Measurements from ENCODE around the gene SBK1. TPM values are rescaled to one million over a fixed set of nuclear protein-coding genes. Genes with fewer than 3 reads are reported as not detected.
"Not testable (repeated sequence)": the region's sequence is repeated elsewhere in the genome, so short reads cannot be mapped to it uniquely, and the experiment has no call there.

Gene SBK1
- total RNA-seq, result 8.7 TPM

DNA sequence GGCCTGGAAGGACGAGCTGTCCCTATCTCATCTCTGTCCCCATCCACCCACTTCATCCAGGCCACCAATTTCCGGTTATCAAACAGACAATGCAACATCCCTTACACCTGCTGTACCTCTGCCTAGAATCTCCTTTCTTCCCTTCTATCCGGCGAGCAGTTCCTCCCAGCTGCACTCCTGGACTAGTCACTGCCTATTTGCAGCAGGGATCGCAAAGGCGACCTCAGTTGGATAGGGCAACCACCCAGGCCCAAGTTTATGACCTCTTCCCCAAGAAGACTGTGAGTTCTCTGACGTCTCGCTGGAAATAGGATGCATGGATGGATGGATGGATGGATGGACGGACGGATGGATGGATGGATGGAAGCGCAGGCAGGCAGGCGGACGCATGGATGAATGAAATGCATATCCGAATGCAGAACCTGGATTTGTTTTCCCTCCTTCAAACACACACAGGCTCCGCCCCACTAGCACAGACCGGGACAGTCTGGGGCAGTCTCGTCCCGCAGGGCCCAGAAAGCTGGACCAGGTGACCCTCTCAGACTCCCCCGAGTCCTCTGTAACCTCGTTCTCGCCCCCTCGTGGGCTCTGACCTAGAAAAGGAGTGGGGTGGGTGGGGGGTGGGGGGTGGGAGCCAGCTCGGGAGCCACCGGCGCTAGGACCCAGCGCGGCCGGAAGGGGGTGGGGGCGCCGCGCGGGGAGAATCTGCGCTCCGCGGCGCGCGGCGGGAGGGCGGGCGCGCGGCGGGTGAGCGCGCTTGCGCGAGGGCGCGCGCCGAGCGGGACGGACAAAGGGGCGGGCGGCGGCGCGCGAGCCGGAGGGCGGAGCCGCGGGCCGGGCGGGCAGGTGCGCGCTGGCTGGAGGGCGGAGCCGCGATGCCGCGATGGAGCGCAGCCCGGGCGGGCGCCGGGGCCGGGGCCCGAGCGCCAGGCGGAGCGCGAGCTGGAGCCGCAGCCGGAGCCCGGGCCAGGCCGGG, at the start of gene SBK1:
Gene SBK1 (plus strand): TSS at position 875 of the 976 bp plus-strand sequence. CDS start 24,867 bp downstream, outside the sequence.
- peak; percentile 90 for DNase-seq

- not testable (repeated sequence) for DNase-seq
Measured at GRCh38 chr16:28249483-28249882, 42.8 kb upstream of the SBK1 start.

GRCh38 chr16:28250999-28251398, 41.3 kb upstream of the SBK1 start:
- no peak for DNase-seq

DNA sequence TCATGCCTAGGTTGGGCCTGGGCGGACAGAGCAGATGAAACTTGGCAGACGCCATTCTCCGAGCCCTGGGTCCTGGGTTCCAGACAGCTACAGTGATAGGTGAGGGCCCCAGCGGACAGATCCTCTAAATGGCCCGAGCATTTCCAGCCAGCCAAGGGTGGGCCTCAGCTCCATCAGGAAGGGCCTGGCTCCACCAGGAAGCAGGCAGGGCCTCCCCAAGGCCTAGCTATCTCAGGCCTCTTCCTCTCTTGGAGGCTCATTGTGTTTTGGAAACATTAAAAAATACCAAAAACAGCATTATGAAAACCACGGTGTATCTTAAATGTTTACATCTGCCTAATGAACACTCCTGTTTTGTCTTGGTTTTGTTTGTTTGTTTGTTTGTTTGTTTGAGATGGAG, 38.2 kb upstream of the SBK1 start:
- no peak for DNase-seq

- DNase-seq, result no peak
Measured at GRCh38 chr16:28255838-28256237, 36.5 kb upstream of the SBK1 start.

- DNase-seq, result no peak
Measured at GRCh38 chr16:28257256-28257655, 35.1 kb upstream of the SBK1 start.

- DNase-seq, result peak; percentile 71
Measured at GRCh38 chr16:28258567-28258966, 33.8 kb upstream of the SBK1 start.

DNA sequence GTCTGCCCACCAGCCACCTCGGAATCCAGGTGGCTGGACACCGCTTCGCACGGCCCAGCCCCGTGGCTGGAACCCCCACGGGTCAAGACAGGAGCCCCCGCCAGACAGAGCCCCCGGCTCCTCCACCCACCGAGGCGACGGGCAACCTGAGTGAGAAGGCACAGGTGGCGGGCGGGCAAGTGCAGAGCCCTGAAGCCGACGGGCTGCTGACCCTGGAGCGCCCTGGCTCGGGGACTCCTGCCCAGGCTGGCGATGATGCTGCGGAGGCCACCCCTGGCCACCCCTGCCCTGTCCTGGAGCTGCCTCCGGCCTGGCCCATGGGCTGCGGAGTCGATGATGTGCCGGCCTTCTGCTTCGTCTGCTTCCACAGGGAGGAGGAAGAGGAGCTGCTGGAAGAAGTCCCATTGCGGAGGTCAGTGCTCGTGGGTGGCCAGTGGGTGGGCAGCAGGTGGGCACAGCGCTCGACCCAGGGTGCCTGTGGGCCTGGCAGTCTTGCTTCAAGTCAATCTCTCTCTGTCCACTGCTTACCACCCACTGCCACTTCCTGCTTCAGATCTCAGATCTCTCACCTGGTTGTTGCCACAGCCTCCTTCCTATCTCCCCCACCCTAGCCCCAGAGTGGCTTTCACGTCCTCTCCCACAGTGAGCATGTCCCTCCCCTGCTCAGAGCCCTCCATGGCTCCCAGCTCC, 33.1 kb upstream of the SBK1 start:
- no peak for DNase-seq

- DNase-seq, result no peak
Measured at GRCh38 chr16:28259781-28260150, 32.6 kb upstream of the SBK1 start.

- no peak for DNase-seq
Measured at GRCh38 chr16:28260193-28260592, 32.1 kb upstream of the SBK1 start.

DNA sequence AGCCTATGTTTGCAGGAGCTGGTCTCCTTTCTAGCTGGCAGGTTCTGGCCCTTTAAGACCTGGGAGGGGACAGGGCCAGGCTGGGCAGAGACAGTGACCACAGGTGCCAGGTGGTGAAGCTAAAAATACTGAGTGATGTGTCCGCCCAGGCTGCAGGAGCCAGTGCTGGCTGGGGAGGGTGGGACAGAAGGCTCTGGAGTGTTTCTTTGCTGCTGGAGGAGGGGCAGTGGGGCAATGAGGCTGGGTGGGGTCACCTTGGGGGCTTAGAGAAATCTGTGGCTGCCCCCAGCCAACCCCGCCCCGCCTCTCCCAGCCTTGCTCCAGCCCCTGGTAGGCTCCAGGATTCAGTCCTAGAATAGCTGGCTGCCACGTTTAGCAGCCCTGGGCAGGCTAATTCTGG, 30.4 kb upstream of the SBK1 start:
- DNase-seq, result peak; percentile 75

DNA sequence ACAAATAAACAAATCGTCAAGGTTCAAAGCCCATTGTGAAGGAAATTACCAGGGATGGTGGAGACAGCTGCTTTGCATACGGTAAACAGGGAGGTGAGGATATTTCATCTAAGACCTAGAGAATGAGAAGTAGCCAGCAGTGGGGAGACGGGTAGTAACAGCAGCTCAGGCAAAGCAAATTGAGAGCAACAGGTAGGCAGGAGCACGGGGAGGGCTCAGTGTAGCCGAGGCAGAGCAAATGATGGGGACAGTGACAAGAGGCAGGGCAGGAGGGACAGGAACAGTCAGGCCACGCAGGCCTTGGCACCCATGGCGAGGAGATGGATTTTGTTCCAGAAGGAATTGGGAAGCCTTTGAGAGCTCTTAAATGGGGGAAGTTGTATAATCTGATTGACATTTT, 29.0 kb upstream of the SBK1 start:
- DNase-seq, result no peak

DNA sequence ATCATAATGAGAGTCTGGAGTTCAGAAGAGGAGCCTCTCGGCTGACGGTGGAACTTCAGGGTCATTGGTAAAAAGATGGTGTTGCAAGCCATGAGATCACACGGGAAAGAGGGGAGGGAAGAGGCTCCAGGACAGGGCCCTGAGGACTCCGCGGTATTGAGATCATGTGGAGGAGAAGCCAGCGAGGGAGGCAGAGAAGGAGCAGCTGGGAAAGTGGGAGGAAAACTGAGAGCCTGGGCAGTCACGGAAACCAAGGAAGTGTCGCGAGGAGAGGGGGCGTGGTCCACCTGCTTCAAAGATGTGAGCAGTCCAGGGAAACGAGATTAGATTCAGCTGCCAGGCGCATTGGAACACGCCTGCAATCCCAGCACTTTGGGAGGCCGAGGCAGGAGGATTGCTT, 27.7 kb upstream of the SBK1 start:
- no peak for DNase-seq

DNA sequence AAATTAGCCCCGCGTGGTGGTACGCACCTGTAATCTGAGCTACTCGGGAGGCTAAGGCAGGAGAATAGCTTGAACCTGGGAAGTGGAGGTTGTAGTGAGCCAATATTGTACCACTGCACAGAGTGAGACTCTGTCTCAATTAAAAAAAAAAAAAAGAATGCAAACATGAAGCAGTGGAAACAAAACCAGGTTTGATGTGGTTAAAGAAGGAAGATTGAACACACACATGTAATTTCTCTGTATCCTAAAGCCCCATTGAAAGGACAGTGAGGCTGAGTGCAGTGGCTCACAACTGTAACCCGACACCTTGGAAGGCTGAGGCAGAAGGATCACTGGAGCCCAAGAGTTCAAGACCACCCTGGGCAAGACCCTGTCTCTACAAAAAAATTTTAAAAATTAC, 26.5 kb upstream of the SBK1 start:
- DNase-seq, result no peak

DNA sequence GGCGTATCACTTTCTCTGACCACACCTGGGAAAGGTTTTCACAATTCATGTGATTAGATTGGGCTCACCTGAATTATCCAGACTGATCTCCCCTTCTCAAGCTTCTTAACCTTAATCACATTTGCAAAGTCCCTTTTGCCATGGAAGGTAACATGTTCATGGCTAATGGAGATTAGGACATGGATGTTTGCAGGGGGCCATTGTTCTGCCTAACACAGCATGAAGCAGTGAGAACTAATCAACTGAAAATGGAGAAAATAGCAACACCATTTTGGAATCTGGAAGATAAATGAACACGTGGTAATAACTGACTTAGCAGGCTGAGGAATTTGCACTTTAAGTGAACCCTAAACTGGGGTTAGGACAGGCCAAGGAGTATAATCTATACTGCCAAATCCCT, 25.0 kb upstream of the SBK1 start:
- DNase-seq, result no peak

DNA sequence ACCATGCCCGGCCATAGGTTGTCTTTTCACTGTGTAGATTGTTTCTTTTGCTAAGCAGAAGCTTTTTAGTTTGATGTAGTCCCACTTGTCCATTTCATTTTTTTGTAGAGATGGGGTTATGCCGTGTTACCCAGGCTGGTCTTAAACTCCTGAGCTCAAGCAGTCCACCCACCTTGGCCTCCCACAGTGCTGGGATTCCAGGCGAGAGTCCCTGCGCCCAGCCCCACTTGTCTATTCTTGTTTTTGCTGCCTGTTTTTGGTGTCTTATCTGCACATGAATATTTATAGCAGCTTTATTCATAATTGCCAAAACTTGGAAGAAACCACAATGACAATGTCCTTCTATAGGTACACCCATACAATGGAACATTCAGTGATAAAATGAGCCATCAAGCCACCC, 18.8 kb upstream of the SBK1 start:
- DNase-seq, result no peak

DNA sequence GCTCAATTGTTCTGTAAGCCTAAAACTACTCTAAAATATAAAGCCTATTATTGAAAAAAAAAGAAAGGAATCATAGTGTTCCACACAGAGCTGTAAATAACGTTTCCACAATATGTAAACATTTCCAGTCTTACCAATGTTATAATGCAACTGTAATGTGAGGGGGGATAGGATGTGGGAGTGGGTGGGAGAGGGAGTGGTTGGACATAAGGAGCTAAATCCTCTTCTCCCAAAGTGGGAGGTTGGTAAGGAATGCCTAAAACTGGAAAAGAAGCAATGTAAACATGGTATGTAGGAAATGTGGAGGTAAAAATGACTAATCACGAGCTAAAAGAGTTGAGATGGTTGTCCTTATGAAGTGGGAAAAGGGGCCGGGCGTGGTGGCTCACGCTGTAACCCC, 17.6 kb upstream of the SBK1 start:
- no peak for DNase-seq

GRCh38 chr16:28276301-28276700, 16.0 kb upstream of the SBK1 start:
- no peak for DNase-seq

- peak; percentile 91 for DNase-seq
Measured at GRCh38 chr16:28277537-28278388, 14.6 kb upstream of the SBK1 start.

DNA sequence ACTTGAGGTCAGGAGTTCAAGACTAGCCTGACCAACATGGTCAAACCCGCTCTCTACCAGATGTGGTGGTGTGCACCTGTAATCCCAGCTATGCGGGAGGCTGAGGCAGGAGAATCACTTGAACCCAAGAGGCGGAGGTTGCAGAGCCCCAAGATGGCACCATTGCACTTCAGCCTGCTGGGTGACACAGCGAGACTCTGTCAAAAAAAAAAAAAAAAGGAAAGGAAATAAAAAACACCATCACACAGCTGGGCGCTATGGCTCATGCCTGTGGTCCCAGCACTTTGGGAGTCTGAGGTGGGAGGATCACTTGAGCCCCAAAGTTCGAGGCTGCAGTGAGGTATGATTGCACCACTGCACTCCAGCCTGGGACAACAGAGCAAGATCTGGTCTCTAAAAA, 13.3 kb upstream of the SBK1 start:
- no peak for DNase-seq

DNA sequence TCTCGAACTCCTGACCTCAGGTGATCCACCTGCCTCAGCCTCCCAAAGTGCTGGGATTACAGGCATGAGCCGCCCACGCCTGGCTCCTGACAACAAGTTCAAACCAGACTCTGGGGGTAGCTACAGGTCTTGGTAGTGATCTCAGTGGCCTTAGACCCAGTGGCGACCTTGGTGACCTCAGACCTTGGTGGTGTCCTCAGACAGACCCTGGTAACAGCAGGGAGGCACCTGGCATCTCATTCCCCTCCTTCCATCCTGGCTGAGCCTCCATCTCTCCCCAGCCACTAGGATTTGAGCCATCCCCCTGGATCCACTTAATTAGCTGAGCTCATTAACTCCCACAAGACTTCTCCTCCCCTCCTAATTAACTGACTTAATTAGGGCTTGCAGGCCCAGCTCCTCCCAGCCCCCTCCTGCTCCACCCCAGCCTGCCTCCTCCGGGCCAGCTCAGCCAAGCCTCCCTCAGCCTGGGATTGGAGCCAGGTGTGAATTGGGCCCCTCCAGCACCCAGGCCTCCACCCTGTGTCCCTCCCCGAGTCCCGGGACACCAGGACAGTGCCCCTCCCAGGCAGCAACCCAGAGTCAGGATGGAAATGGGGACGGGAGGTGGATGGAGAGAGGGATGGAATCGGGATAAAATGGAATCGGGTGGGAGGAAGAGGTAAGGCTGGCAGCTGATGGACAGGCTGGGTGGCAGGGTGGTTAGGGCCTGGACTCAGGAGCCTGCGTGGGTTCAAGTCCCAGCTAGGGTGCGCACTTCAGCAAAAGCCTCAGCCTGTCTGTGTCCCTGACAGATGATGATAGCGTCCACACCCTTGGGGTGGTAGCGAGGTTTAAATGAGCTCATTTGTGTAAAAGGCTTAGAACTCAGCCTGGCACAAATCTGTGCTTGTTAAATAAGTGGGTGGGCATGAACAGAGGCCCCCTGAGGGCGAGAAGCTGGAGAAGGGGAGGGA, 11.2 kb upstream of the SBK1 start:
- no peak for DNase-seq
